GM12878 (cell line): ENCODE measurements around the gene ZPR1. TPM values are rescaled to one million over a fixed set of nuclear protein-coding genes. Genes with fewer than 3 reads are reported as not detected.

ENCODE experiments used
- ATAC-seq: fragments of 200-7000 bp; cut with Tn5 transposase; 3 replicates; pipeline ENCODE4 v1.9.1; 2020; ENCODE audit warnings: mild to moderate bottlenecking, moderate library complexity
- BruUV-seq: library from RNA; stranded (reverse); fragments of 400-500 nt; replicated peaks from 2 replicates; lab custom pipeline; 2021; lab: Mats Ljungman, UMichigan
- CTCF ChIA-PET: fragments of 300-600 bp; sonication (Branson Sonifier 250); formaldehyde crosslinking; extraction: SDS; loops from one replicate; lab custom pipeline; 2021; ENCODE audit warnings: inconsistent platforms; lab: Yijun Ruan, JAX
- POLR2A ChIA-PET: fragments of 350-600 bp; formaldehyde crosslinking; extraction: SDS; loops from one replicate; lab custom pipeline; 2021; ENCODE audit warnings: inconsistent platforms; lab: Charles Lee
- RAD21 ChIA-PET: fragments of 300-600 bp; sonication (Branson Sonifier 250); formaldehyde crosslinking; loops from one replicate; lab custom pipeline; 2023; ENCODE audit warnings: antibody characterized with exemption; ENCODE audit not compliant: unreplicated experiment; lab: Charles Lee
- SMC1A ChIA-PET: fragments of 300-600 bp; sonication (Branson Sonifier 250); formaldehyde crosslinking; loops from one replicate; lab custom pipeline; 2023; ENCODE audit not compliant: unreplicated experiment, uncharacterized antibody; lab: Charles Lee
- DNase-seq: peaks from one replicate; pipeline ENCODE4 v3.0.0-alpha.2; 2011; ENCODE audit warnings: low read depth, low spot score
- FAIRE-seq: peaks from 3 replicates; lab custom pipeline; 2011; peaks lifted over from hg19 to GRCh38; lab: Jason Lieb, UNC
- H2AFZ ChIP-seq: 2 replicates; pipeline ENCODE4 v1.6.0; 2011; ENCODE audit warnings: low read depth, low read length, control low read depth; ENCODE audit not compliant: control insufficient read depth
- H3K27ac ChIP-seq: 2 replicates; pipeline ENCODE4 v1.5.1; 2011; ENCODE audit warnings: control low read depth; ENCODE audit not compliant: control insufficient read depth, insufficient read depth
- H3K27me3 ChIP-seq, 2 experiments: replicated peaks in 1 of 2; 2 replicates each; pipeline versions ENCODE4 v1.6.0 to v1.6.1; 2011; ENCODE audit warnings: low read length in 1 of 2; ENCODE audit not compliant: control insufficient read depth in 2 of 2, insufficient read depth in 2 of 2
- H3K36me3 ChIP-seq, 2 experiments: 2 replicates each; pipeline ENCODE4 v1.5.1; 2011; ENCODE audit warnings: low read length in 1 of 2; ENCODE audit not compliant: control insufficient read depth in 2 of 2, insufficient read depth in 2 of 2
- H3K4me1 ChIP-seq: 2 replicates; pipeline ENCODE4 v1.6.1; 2011; ENCODE audit warnings: mild to moderate bottlenecking, low read length, moderate library complexity, mixed read lengths; ENCODE audit not compliant: control insufficient read depth, insufficient read depth
- H3K4me2 ChIP-seq: 2 replicates; pipeline ENCODE4 v1.6.0; 2011; ENCODE audit warnings: control low read depth; ENCODE audit not compliant: control insufficient read depth, insufficient read depth
- H3K4me3 ChIP-seq: fragments of 200-600 bp; sonication (generic); 2 replicates; pipeline ENCODE4 v1.5.1; 2016
- H3K79me2 ChIP-seq: 2 replicates; pipeline ENCODE4 v1.6.0; 2011; ENCODE audit warnings: low read length; ENCODE audit not compliant: control insufficient read depth, insufficient read depth
- H3K9ac ChIP-seq: 2 replicates; pipeline ENCODE4 v1.8.0; 2011; ENCODE audit warnings: low read length, control low read depth, mixed read lengths; ENCODE audit not compliant: control insufficient read depth, insufficient read depth
- H3K9me3 ChIP-seq: replicated peaks from 3 replicates; pipeline ENCODE4 v1.5.1; 2011; ENCODE audit warnings: mild to moderate bottlenecking, low read length; ENCODE audit not compliant: control insufficient read depth, insufficient read depth
- H4K20me1 ChIP-seq: 2 replicates; pipeline ENCODE4 v1.6.0; 2011; ENCODE audit not compliant: control insufficient read depth, insufficient read depth
- CBX3 ChIP-seq: fragments of 200-600 bp; sonication (generic); IDR thresholded peaks from 2 replicates; pipeline ENCODE4 v1.6.1; 2016; ENCODE audit warnings: low read depth, borderline replicate concordance
- ETV6 ChIP-seq, 2 experiments: fragments of 450-650 bp in 1 of 2; IDR thresholded peaks in 1 of 2; conservative IDR thresholded peaks in 1 of 2; 2 replicates each; pipeline ENCODE4 v1.6.1; 2014; ENCODE audit warnings: antibody characterized with exemption in 1 of 2, borderline replicate concordance in 1 of 2, low read depth in 1 of 2, mild to moderate bottlenecking in 1 of 2, moderate library complexity in 1 of 2
- IKZF1 ChIP-seq: fragments of 450-650 bp; conservative IDR thresholded peaks from 2 replicates; pipeline ENCODE4 v1.6.1; 2017; ENCODE audit warnings: antibody characterized with exemption, mild to moderate bottlenecking
- NFXL1 ChIP-seq: fragments of 450-650 bp; IDR thresholded peaks from 2 replicates; pipeline ENCODE4 v1.6.1; 2017; ENCODE audit warnings: antibody characterized with exemption, mild to moderate bottlenecking, borderline replicate concordance
- NRF1 ChIP-seq: conservative IDR thresholded peaks from 2 replicates; pipeline ENCODE4 v1.6.1; 2011; ENCODE audit warnings: mild to moderate bottlenecking, low read depth, low read length, improper control_type of control experiment
- PAX8 ChIP-seq: fragments of 450-650 bp; IDR thresholded peaks from 2 replicates; pipeline ENCODE4 v1.6.1; 2017; ENCODE audit warnings: mild to moderate bottlenecking, moderate library complexity
- PBX3 ChIP-seq: IDR thresholded peaks from 2 replicates; pipeline ENCODE4 v1.6.1; 2011; ENCODE audit warnings: mild to moderate bottlenecking, low read depth, low read length, moderate library complexity; ENCODE audit not compliant: insufficient replicate concordance
- POLR2A ChIP-seq: IDR thresholded peaks from 2 replicates; pipeline ENCODE4 v1.6.1; 2011; ENCODE audit warnings: low read depth, mild to moderate bottlenecking, low read length
- RBBP5 ChIP-seq: fragments of 200-600 bp; sonication (generic); conservative IDR thresholded peaks from 2 replicates; pipeline ENCODE4 v1.6.1; 2016
- ZBTB11 ChIP-seq: fragments of 450-650 bp; formaldehyde crosslinking; IDR thresholded peaks from 2 replicates; pipeline ENCODE4 v1.5.0; 2022; ENCODE audit warnings: mild to moderate bottlenecking, missing genetic modification characterization
- ZNF274 ChIP-seq: IDR thresholded peaks from one replicate; pipeline ENCODE4 v1.8.0; 2011; ENCODE audit not compliant: insufficient read length, insufficient read depth
- WGBS: methylation state at CpG from one replicate; pipeline ENCODE4 v1.1.6; 2016; ENCODE audit warnings: low lambda C conversion rate; ENCODE audit not compliant: insufficient replicate concordance, insufficient coverage; ENCODE audit errors: missing lambda C conversion rate; 5-methylcytosine and 5-hydroxymethylcytosine counted together
- in situ Hi-C: fragments of 300-500 bp; cut with MboI; formaldehyde crosslinking; loops from 9 replicates; pipeline ENCODE4 v1.14.3; 2018; ENCODE audit warnings: mixed read lengths
- intact Hi-C: fragments of 100-400 bp; cut with micrococcal nuclease; formaldehyde crosslinking; loops from one replicate; pipeline ENCODE4 v1.14.2; 2022; ENCODE audit not compliant: unreplicated experiment
- polyA plus RNA-seq, 11 experiments: library from polyadenylated mRNA; depleted of rRNA in 4 of 11; unstranded in 6 of 11; stranded (reverse) in 5 of 11; fragments of >200 nt; fragmentation: Nextera tagmentation in 4 of 11; fragmentation: Illumina TruSeq in 1 of 11; extraction: Ambion mirVana in 4 of 11; extraction: Trizol in 1 of 11; gene quantifications; 1 replicate in 1 of 11; 2 replicates in 10 of 11; pipeline versions ENCODE4 v1.2.1 to v1.2.3, GENCODE V29; 2011 to 2016; ENCODE audit warnings: inconsistent platforms in 2 of 11, missing spikeins in 2 of 11, low read depth in 1 of 11
- total RNA-seq, 4 experiments: library from RNA; depleted of rRNA in 3 of 4; stranded (reverse); fragments of >200 nt in 3 of 4; fragmentation: Illumina TruSeq in 1 of 4; extraction: Trizol in 1 of 4; gene quantifications; 2 replicates each; pipeline versions ENCODE4 v1.2.1 to v1.2.3, GENCODE V29; 2013 to 2021
- TF ChIP-seq, protein P1 (sequence below): IDR thresholded peaks from 2 replicates; pipeline ENCODE4 v1.6.1; 2011; ENCODE audit warnings: low read depth, mild to moderate bottlenecking, low read length, moderate library complexity, borderline replicate concordance; ENCODE audit errors: extremely low read depth

ZPR1 gene
- total and polyA plus RNA-seq, 10 of the 15 experiments (the other 5 are each of a cell fraction or from before 2014, with no cell fraction given) = 9.3 to 89.7 (median 54.7) TPM

GRCh38 chr11:116798368-116798767 is 10.5 kb upstream of the ZPR1 start:
- no peak overlapping the region for H3K4me2 ChIP-seq
- POLR2A ChIA-PET = interaction anchor here (1.5 kb wide), 1 partner anchor 10 kb away, joined by 3 read pairs; no protein-coding TSS in a partner anchor
- FAIRE-seq (no peak), ATAC-seq (no peak), DNase-seq (no peak)
- RAD21 ChIA-PET = no interaction called here
- in situ Hi-C loops = no loop called here
- 2% methylated on average over 4 of the region's 5 CpGs for WGBS
- no peaks in the 10 kb centered on the region for H3K79me2 ChIP-seq
- H3K27ac ChIP-seq = no peak overlapping the region
- H3K27me3 ChIP-seq = no peaks in the 10 kb centered on the region; a peak in 2 of 4 replicates
- H3K9me3 ChIP-seq = no peaks in the 10 kb centered on the region
- H3K4me3 ChIP-seq = no peak overlapping the region
- no peak overlapping the region for H2AFZ ChIP-seq
- intact Hi-C loops = no loop called here
- no peaks in the 10 kb centered on the region for H3K36me3 ChIP-seq
- BruUV-seq = no TSS peak
- no peaks in the 10 kb centered on the region for H4K20me1 ChIP-seq
- CTCF ChIA-PET = interaction anchor here (0.5 kb wide), 1 partner anchor 64 kb away, joined by 4 read pairs; no protein-coding TSS in a partner anchor
- H3K4me1 ChIP-seq = no peaks in the 10 kb centered on the region
- TF ChIP-seq NFXL1 = no peak
- SMC1A ChIA-PET = no interaction called here
- H3K9ac ChIP-seq = no peak overlapping the region

DNA sequence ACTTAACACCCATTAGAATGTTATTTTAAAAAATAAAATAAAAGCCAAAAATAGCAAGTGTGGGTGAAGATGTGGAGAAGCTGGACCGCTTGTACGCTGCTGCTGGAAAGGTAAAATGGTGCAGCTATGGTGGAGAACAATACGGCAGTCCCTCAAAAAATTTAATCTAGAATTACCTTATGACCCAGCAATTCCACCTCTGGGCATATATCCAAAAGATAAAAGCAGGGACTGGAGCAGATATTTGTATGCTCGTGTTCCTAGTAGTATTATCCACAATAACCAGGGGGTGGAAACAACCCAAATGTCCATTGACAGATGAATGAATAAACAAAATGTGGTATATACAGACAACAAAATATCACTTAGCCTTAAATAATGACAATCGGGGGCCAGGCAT is 10.0 kb upstream of the ZPR1 start:
- in situ Hi-C loops = no loop called here
- 83% methylated on average over 5 of the region's 5 CpGs for WGBS
- no peak overlapping the region for H3K9ac ChIP-seq
- SMC1A ChIA-PET = no interaction called here
- intact Hi-C loops = no loop called here
- RAD21 ChIA-PET = no interaction called here
- POLR2A ChIA-PET = interaction anchor here (1.5 kb wide), 1 partner anchor 9 kb away, joined by 3 read pairs; no protein-coding TSS in a partner anchor
- no peaks in the 10 kb centered on the region for H3K4me1 ChIP-seq
- CTCF ChIA-PET = no interaction called here
- BruUV-seq = no TSS peak
- no peak overlapping the region for H3K27ac ChIP-seq
- H3K9me3 ChIP-seq = no peaks in the 10 kb centered on the region
- no peaks in the 10 kb centered on the region for H3K79me2 ChIP-seq
- FAIRE-seq (no peak), ATAC-seq (no peak), DNase-seq (no peak)
- H3K4me3 ChIP-seq = no peak overlapping the region
- no peak overlapping the region for H3K4me2 ChIP-seq
- TF ChIP-seq NRF1 = no peak
- no peak for TF ChIP-seq ZNF274
- TF ChIP-seq IKZF1 = no peak
- TF ChIP-seq RBBP5 = no peak
- TF ChIP-seq, protein P1, sequence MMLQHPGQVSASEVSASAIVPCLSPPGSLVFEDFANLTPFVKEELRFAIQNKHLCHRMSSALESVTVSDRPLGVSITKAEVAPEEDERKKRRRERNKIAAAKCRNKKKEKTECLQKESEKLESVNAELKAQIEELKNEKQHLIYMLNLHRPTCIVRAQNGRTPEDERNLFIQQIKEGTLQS = no peak
- no peak for TF ChIP-seq CBX3
- no peak for TF ChIP-seq PBX3
- no peak for TF ChIP-seq ZBTB11 (CRISPR knock-in tag)
- TF ChIP-seq ETV6 (conservative IDR thresholded peaks at IDR 0.05 in 1 of 2, IDR thresholded peaks at IDR 0.05 in 1 of 2; ENCODE audit: borderline replicate concordance in 1 of 2, low read depth in 1 of 2) = no peak
- TF ChIP-seq PAX8 = no peak
- no peak for TF ChIP-seq POLR2A
- no peaks in the 10 kb centered on the region for H4K20me1 ChIP-seq
- H3K27me3 ChIP-seq = no peaks in the 10 kb centered on the region; a peak in 1 of 4 replicates
- no peak overlapping the region for H2AFZ ChIP-seq
- H3K36me3 ChIP-seq = no peaks in the 10 kb centered on the region
